Motor neuron (in vitro differentiated cells): Measurements from ENCODE around the gene SIN3B. TPM values are rescaled to one million over a fixed set of nuclear protein-coding genes. Genes with fewer than 3 reads are reported as not detected.

ENCODE experiments used
- ATAC-seq, 8 experiments: fragments of 200-7000 bp; cut with Tn5 transposase; replicated peaks in 6 of 8; 2 replicates each; pipeline ENCODE4 v1.8.0; 2021; ENCODE audit warnings: mild to moderate bottlenecking in 8 of 8, moderate library complexity in 8 of 8
- H3K27ac ChIP-seq, 2 donors: fragments of 250-450 bp; sonication (Bioruptor Pico); 2 replicates each; pipeline ENCODE4 v1.9.0; 2021; ENCODE audit warnings: antibody characterized with exemption in 2 of 2, mild to moderate bottlenecking in 2 of 2, moderate library complexity in 1 of 2
- H3K4me1 ChIP-seq, 2 donors: fragments of 250-450 bp; sonication (Bioruptor Pico); replicated peaks in 1 of 2; 2 replicates each; pipeline ENCODE4 v1.6.1; 2021; ENCODE audit warnings: antibody characterized with exemption in 2 of 2, mild to moderate bottlenecking in 2 of 2, moderate library complexity in 1 of 2
- H3K4me3 ChIP-seq, 5 donors: fragments of 250-450 bp; sonication (Bioruptor Pico); 2 replicates each; pipeline ENCODE4 v1.9.0; 2021; ENCODE audit warnings: antibody characterized with exemption in 5 of 5, mild to moderate bottlenecking in 5 of 5, moderate library complexity in 4 of 5
- WGBS, 10 experiments: fragments of 450-650 bp; shearing (Covaris generic); methylation state at CpG; one replicate each; pipeline ENCODE4 v1.0.0; 2022; 5-methylcytosine and 5-hydroxymethylcytosine counted together
- in situ Hi-C, 9 experiments: fragments of 400-800 bp; cut with MboI; loops; one replicate each; pipeline ENCODE4 v1.15.0; 2021; ENCODE audit warnings: low sequenced_read_pairs in 9 of 9, low pct_unique_long_range_greater_than_20kb in 2 of 9; ENCODE audit not compliant: unreplicated experiment in 9 of 9
- total RNA-seq, 8 experiments: library from RNA; unstranded; fragments of 300-600 nt; gene quantifications; 2 replicates each; pipeline versions ENCODE4 v1.2.3 to v1.2.4, GENCODE V29; 2022

Gene SIN3B
- total RNA-seq, 8 experiments from 2014 or later: 23.3 to 59.3 (median 30.5) TPM

DNA sequence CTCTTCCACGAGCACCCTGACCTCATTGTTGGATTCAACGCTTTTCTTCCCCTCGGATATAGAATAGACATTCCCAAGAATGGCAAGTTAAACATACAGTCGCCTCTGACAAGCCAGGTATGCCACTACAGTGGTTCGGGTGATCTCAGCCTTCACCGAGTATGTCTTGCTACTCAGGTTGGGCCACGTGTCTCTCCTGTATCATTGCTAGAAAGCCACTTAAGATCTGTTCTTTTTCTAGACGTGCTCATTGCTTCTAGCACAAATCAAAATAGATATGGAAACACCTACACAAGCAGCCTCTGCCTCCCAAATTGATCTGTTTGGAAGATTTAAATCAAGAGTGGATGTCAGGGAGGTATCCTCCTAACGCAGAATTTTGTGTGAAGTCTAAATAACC, 2.3 kb downstream of the SIN3B start:
- Histone ChIP-seq H3K4me1 (peaks cover 6 to 8% of the 10 kb centered on the region in 2 donors), H3K27ac (no peak overlapping the region), H3K4me3 (no peak overlapping the region)
- WGBS, 10 experiments: 88 to 100% (median 100%) methylated on average over 1 to 5 of the region's 9 CpGs; no CpG with 5 or more reads in 3 of the 10 experiments
- no peak for ATAC-seq
- in situ Hi-C loops: no loop called here

DNA sequence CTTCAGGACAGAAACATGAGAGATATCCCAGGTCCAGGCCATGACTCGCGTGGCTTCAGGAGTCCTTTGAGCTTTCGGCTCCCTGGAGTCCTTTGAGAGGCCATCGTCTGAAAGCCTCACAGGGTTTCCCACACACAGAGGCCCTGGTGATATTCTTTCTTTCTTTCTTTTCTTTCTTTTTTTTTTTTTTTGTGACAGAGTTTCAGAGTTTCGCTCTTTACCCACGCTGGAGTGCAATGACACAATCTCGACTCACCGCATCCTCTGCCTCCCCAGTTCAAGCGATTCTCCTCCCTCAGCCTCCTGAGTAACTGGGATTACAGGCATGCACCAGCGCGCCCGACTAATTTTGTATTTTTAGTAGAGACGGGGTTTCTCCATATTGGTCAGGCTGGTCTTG, 5.5 kb downstream of the SIN3B start:
- 77 to 100% (median 95%) methylated on average over 1 to 12 of the region's 13 CpGs; no CpG with 5 or more reads in 1 of the 10 experiments for WGBS, 10 experiments
- ATAC-seq: no peak
- Histone ChIP-seq H3K4me3 (no peak overlapping the region), H3K27ac (no peak overlapping the region), H3K4me1 (peaks cover 6 to 8% of the 10 kb centered on the region in 2 donors)
- in situ Hi-C loops: no loop called here

DNA sequence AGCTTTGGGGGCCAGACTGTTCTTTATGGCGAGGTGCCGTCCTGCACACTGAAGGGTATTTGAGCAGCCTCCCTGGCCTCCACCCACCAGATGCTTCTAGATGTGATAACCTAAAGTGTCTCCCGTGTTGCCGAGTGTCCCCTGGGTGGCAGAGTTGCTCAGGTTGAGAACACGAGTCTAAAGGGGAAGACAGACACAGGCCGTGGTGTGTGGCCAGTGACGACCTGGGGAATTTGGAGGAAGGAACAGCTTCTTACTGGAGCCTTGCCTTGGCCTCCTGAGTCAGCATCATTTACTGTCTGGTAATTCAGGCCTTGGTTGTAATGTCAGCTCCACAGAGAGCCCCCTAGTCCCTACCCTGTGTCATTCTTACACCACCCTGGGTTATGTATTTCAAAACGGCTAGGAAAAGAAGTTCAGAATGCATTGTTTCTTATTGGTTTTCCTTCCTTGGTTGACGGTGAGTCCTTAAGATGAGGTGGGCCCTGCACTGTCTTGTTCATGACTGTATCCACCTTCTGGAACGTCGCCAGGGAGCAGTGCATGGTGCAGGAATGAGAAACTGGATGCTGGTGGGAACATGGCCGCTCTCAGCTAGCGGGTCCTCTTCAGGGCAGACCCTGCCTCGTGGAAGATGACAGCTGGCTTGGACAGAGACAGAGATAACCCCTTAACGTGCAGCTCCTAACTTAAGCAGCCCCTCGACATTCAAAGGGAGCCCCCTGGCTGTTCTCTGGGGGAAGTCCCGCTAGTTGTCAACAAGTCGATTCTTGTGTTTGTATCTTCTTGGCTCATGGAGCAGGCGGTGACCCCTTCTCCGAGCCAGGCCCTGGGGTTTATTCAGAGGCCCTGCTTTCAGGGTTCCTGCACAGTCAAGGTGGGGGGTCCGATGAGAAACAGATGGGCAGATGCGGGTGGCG, 7.2 kb downstream of the SIN3B start:
- ATAC-seq: no peak
- 40 to 100% (median 91%) methylated on average over 1 to 9 of the region's 23 CpGs; no CpG with 5 or more reads in 1 of the 10 experiments for WGBS, 10 experiments
- H3K4me1 ChIP-seq: no peaks in the 10 kb centered on the region
- H3K4me3 ChIP-seq: no peak overlapping the region
- no peak overlapping the region for H3K27ac ChIP-seq
- in situ Hi-C loops: no loop called here

DNA sequence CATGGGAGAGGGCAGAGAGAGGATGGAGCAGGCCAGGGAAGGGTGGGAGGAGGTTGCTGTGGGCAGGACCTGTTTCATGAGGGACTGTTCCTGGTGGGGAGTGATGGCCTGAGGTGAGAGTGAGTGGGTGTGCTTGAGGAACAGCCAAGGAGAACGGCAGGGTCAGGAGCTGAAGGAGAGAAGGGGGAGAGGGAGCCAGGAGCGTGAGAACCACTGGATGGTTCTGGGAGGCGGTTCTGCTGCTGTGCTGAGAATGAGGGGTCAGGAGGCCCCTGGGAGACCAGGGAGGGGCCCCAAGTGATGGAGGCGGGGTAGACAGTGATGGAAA, 7.8 kb downstream of the SIN3B start:
- 58 to 100% (median 90%) methylated on average over 1 to 4 of the region's 4 CpGs; no CpG with 5 or more reads in 3 of the 10 experiments for WGBS, 10 experiments
- no peaks in the 10 kb centered on the region for H3K4me1 ChIP-seq
- H3K4me3 ChIP-seq: no peak overlapping the region
- in situ Hi-C loops: no loop called here
- H3K27ac ChIP-seq: no peak overlapping the region
- ATAC-seq: no peak

DNA sequence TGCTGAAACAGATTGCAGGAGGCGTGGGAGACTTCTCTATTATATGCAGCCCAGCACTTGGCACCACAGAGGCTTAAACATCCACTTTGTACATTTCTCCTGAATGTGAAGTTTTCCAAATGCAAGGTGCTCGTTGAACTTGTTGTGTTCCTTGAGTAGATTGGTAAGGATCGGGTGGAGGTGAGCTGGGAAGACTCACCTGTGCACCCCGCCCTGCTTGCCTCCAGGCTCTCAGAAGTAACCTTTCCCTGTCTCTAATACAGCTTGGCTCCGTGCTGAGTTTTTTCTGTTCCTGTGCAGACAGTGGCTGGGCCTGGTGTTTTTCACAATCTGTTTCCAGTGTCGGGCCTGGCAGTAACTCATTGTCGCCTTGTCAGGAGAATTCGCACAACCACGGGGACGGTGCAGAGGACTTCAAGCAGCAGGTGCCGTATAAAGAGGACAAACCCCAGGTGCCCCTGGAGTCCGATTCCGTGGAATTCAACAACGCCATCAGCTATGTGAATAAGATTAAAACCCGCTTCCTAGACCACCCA, 12.3 kb downstream of the SIN3B start:
- H3K4me1 ChIP-seq: no peaks in the 10 kb centered on the region
- H3K27ac ChIP-seq: no peak overlapping the region
- no peak overlapping the region for H3K4me3 ChIP-seq
- in situ Hi-C loops: no loop called here
- WGBS, 10 experiments: 81 to 100% (median 93%) methylated on average over 2 to 11 of the region's 15 CpGs; no CpG with 5 or more reads in 5 of the 10 experiments
- no peak for ATAC-seq

DNA sequence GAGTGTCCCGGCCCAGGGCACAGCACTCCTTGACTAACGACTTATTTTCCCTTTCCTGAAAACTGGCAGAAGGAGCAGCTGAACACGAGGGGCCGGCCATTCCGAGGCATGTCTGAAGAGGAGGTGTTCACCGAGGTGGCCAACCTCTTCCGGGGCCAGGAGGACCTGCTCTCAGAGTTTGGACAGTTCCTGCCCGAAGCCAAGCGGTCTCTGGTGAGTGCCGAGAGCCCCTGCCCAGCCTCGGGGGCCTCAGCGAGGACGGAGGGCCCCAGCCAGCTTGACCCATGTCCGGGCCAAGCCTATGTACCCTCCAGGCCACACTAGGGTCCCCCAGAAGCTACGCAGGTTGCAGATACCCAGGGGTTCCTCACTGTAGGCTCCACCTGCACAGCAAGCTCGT, 17.7 kb downstream of the SIN3B start:
- Histone ChIP-seq H3K4me3 (no peak overlapping the region), H3K27ac (no peak overlapping the region), H3K4me1 (no peaks in the 10 kb centered on the region)
- in situ Hi-C loops: no loop called here
- WGBS, 10 experiments: 86 to 100% (median 95%) methylated on average over 4 to 11 of the region's 16 CpGs; no CpG with 5 or more reads in 6 of the 10 experiments
- ATAC-seq: no peak

DNA sequence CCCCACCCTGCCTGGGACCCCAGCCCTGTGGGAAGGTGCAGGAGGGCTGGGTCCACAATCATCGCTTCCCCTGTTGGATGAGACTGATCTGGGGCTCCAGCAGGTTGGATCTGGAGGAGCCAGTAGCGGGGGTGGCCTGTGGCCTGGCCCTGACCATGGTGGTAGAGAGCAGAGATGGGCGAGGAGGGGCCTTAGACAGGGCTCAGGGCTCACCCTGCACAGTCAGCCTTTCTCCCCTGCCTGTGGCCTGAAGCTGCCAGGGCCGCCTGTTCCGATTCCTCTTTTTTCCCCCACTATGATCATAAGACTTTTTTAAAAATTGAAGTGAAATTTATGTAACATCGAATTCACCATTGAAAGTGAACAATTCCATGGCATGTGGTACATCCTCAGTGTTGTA, 18.2 kb downstream of the SIN3B start:
- Histone ChIP-seq H3K4me3 (no peak overlapping the region), H3K27ac (no peak overlapping the region), H3K4me1 (no peaks in the 10 kb centered on the region)
- ATAC-seq: no peak
- in situ Hi-C loops: no loop called here
- WGBS, 10 experiments: 100% methylated on average over 1 to 2 of the region's 6 CpGs; no CpG with 5 or more reads in 7 of the 10 experiments

DNA sequence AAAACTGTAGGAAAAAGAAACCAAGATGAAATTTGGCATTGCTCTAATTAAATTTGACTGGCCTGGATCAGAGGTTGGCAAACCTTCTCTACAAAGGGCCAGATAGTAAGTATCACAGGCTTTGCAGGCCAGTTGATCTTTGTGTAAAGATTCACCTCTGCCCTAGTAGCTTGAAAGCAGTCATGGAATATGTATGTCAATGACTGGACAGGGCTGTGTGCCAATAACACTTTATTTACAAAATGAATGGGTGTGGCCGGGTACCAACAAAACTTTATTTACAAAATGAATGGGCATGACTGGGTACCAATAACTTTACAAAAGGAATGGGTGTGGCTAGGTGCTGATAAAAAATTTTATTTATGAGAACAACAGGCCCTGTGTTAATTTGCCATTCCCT, 20.0 kb downstream of the SIN3B start:
- no peaks in the 10 kb centered on the region for H3K4me1 ChIP-seq
- H3K27ac ChIP-seq: no peak overlapping the region
- in situ Hi-C loops: no loop called here
- WGBS, 10 experiments: 0 to 100% (median 53%) methylated on average over 1 of the region's 1 CpG; no CpG with 5 or more reads in 6 of the 10 experiments
- H3K4me3 ChIP-seq: no peak overlapping the region
- peak in 3 of 8 experiments; percentile 23 to 69 (median 60) for ATAC-seq

DNA sequence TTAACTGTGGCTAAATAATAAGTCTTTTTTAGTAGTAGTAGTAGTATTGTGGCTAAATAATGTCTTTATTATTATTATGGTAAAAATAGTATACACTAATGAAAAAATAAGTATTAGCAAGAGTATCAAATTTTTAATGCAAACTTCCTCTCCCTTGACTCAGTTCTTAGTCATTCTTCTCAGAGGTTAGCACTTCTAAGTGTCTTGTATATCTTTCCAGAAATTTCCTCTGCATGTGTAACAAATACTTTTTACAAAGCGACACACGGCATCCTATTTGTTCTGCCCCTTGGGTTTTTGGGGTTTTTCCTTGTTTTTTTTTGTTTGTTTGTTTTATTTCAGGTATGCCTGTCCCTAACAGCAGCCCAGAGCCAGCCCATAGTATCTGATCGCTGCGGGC, 20.9 kb downstream of the SIN3B start:
- Histone ChIP-seq H3K27ac (no peak overlapping the region), H3K4me3 (no peak overlapping the region), H3K4me1 (no peaks in the 10 kb centered on the region)
- ATAC-seq: no peak
- 83 to 100% (median 93%) methylated on average over 1 to 4 of the region's 4 CpGs; no CpG with 5 or more reads in 3 of the 10 experiments for WGBS, 10 experiments
- in situ Hi-C loops: no loop called here

DNA sequence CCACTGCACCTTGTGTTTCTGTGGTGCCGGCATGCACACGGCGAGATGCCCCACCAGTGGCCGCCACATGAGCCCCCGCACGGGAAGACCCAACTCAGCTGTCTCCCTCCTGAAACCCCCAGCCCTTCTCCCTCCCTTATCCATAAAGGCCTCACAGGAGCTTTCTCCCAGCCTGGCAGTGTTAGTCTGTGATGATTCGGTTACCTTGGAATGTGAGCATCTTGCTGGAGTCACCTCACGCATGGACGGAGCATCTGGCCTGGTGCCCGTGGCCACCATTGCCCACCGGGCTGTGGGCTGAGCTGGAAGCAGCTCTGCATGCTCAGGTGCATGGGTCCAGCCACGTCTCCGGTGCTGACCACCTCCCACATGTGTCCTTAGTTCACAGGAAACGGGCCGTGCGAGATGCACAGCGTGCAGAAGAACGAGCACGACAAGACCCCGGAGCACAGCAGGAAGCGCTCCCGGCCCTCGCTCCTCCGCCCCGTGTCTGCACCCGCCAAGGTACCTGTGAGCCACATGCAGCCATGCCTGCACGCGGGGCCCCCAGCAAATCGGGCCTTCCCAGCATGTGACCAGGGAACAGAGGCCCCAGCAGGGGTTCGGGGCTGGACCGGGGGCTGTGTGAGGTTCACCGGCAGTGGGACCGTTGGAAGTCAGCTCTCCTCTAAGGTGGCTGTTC, 22.0 kb downstream of the SIN3B start:
- H3K4me3 ChIP-seq: no peak overlapping the region
- no peak for ATAC-seq
- no peaks in the 10 kb centered on the region for H3K4me1 ChIP-seq
- in situ Hi-C loops: no loop called here
- H3K27ac ChIP-seq: no peak overlapping the region
- WGBS, 10 experiments: 58 to 100% (median 96%) methylated on average over 1 to 9 of the region's 33 CpGs; no CpG with 5 or more reads in 4 of the 10 experiments

DNA sequence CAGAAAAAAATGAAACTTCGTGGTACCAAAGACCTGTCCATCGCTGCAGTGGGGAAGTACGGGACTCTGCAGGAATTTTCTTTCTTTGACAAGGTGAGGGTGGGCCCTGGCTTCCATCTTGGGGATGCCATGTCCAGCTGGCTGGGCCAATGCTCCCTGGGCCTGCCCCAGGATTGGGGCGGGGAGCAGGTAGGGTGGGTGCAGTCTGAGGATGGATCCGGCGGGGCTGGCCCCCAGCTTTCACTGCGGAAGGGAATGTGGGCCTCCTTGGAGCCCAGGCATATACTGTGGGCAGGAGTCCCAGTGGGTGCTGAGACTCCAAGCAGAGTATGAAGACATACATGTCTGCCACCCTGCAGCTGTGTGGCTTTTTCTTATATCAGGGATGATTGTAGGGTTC, 23.9 kb downstream of the SIN3B start:
- H3K27ac ChIP-seq: no peak overlapping the region
- WGBS, 10 experiments: 90 to 100% (median 100%) methylated on average over 1 to 2 of the region's 7 CpGs; no CpG with 5 or more reads in 7 of the 10 experiments
- no peaks in the 10 kb centered on the region for H3K4me1 ChIP-seq
- in situ Hi-C loops: no loop called here
- ATAC-seq: no peak
- no peak overlapping the region for H3K4me3 ChIP-seq

DNA sequence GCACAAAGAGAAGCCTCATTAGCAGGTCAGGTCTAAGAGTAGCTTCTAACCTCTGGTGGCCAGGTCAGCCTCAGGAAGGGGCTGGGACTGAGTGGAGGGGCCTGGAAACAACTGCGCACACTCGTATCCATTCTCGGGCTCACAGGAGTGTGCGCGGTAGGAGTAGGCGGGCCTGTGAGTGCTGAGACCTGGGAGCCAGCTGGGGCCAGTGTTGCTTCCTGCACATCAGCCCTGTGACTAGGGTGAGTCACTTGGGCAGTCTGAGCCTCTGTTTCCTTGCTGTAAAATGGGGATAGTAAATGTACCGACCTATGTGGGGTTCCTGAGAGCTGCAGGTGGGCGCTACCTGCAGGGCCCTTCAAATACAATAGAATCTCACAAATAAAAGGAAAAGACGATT, 26.9 kb downstream of the SIN3B start:
- Histone ChIP-seq H3K27ac (no peak overlapping the region), H3K4me3 (no peak overlapping the region), H3K4me1 (no peaks in the 10 kb centered on the region)
- in situ Hi-C loops: no loop called here
- no peak for ATAC-seq
- WGBS, 10 experiments: 60 to 100% (median 97%) methylated on average over 1 to 6 of the region's 9 CpGs; no CpG with 5 or more reads in 1 of the 10 experiments

DNA sequence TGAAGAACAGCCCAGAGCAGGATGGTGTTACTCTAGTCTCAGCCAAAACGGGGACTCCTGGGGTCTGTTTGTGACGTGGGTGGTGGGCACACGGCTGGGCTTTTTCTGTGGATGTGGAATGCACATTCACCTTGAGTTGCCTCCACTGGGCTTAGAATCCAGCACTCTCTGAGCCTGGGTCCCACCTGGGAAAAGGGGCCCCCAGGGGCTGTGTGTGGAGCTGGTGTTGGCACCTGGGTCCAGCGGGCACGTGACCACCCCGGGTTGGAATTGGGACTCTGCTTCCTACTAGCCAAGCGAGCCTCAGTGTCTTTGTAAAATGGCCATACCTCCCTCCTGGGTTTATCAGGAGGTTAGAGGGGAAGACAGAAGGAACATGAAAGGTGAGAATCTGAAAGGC, 30.4 kb downstream of the SIN3B start:
- Histone ChIP-seq H3K4me1 (no peaks in the 10 kb centered on the region), H3K4me3 (no peak overlapping the region), H3K27ac (no peak overlapping the region)
- 96 to 100% (median 100%) methylated on average over 1 to 3 of the region's 7 CpGs; no CpG with 5 or more reads in 7 of the 10 experiments for WGBS, 10 experiments
- ATAC-seq: no peak
- in situ Hi-C loops: no loop called here
